BLaER1 (cell line): ENCODE results near the gene RETSAT.
"Not testable (repeated sequence)": the region's sequence is repeated elsewhere in the genome, so short reads cannot be mapped to it uniquely, and the experiment has no call there.

Experiments used
- H3K27ac ChIP-seq: shearing (Covaris generic); formaldehyde crosslinking; 2 replicates; pipeline ENCODE4 v1.8.1; 2022
- H3K27me3 ChIP-seq: shearing (Covaris generic); formaldehyde crosslinking; 2 replicates; pipeline ENCODE4 v1.8.1; 2022
- H3K36me3 ChIP-seq: shearing (Covaris generic); formaldehyde crosslinking; 2 replicates; pipeline ENCODE4 v1.8.1; 2022
- H3K4me1 ChIP-seq: shearing (Covaris generic); formaldehyde crosslinking; 2 replicates; pipeline ENCODE4 v1.8.1; 2022
- H3K4me2 ChIP-seq: shearing (Covaris generic); formaldehyde crosslinking; 2 replicates; pipeline ENCODE4 v1.8.1; 2022
- H3K4me3 ChIP-seq: shearing (Covaris generic); formaldehyde crosslinking; 2 replicates; pipeline ENCODE4 v1.8.1; 2022
- H3K9ac ChIP-seq: shearing (Covaris generic); formaldehyde crosslinking; 2 replicates; pipeline ENCODE4 v1.8.1; 2022
- H3K9me3 ChIP-seq: shearing (Covaris generic); formaldehyde crosslinking; 2 replicates; pipeline ENCODE4 v1.8.1; 2022
- H4K20me1 ChIP-seq: shearing (Covaris generic); formaldehyde crosslinking; 2 replicates; pipeline ENCODE4 v1.8.1; 2022
- Cebpa-rat ChIP-seq: shearing (Covaris generic); IDR thresholded peaks from 2 replicates; pipeline ENCODE4 v1.8.1; 2022

The RETSAT gene

GRCh38 chr2:85326406-85327159 is 27.7 kb downstream of the RETSAT start:
- Histone ChIP-seq H4K20me1 (peaks cover 58% of the 10 kb centered on the region), H3K36me3 (peaks cover 50% of the 10 kb centered on the region), H3K4me2 (peak overlapping the region; percentile 92), H3K4me3 (peak overlapping the region; percentile 79), H3K9me3 (no peaks in the 10 kb centered on the region), H3K9ac (peak overlapping the region; percentile 98), H3K4me1 (peaks cover 59% of the 10 kb centered on the region), H3K27me3 (no peaks in the 10 kb centered on the region), H3K27ac (peak overlapping the region; percentile 98)
- no peak for TF ChIP-seq Cebpa-rat

- H3K4me3 ChIP-seq = peak overlapping the region; percentile 79
- no peak overlapping the region for H3K27ac ChIP-seq
- no peaks in the 10 kb centered on the region for H3K27me3 ChIP-seq
- TF ChIP-seq Cebpa-rat = no peak
- peak overlapping the region; percentile 98 for H3K9ac ChIP-seq
- peaks cover 59% of the 10 kb centered on the region for H3K4me1 ChIP-seq
- peaks cover 61% of the 10 kb centered on the region for H3K36me3 ChIP-seq
- peaks cover 69% of the 10 kb centered on the region for H4K20me1 ChIP-seq
- no peaks in the 10 kb centered on the region for H3K9me3 ChIP-seq
- H3K4me2 ChIP-seq = peak overlapping the region; percentile 92
Measured at GRCh38 chr2:85325466-85325811, 28.9 kb downstream of the RETSAT start.

- TF ChIP-seq Cebpa-rat = no peak
- peak overlapping the region; percentile 98 for H3K9ac ChIP-seq
- peaks cover 59% of the 10 kb centered on the region for H3K4me1 ChIP-seq
- no peak overlapping the region for H3K27ac ChIP-seq
- H4K20me1 ChIP-seq = peaks cover 75% of the 10 kb centered on the region
- H3K4me2 ChIP-seq = peak overlapping the region; percentile 92
- H3K9me3 ChIP-seq = no peaks in the 10 kb centered on the region
- no peaks in the 10 kb centered on the region for H3K27me3 ChIP-seq
- H3K4me3 ChIP-seq = peak overlapping the region; percentile 79
- peaks cover 67% of the 10 kb centered on the region for H3K36me3 ChIP-seq
Measured at GRCh38 chr2:85324639-85325465, 29.5 kb downstream of the RETSAT start.

- Histone ChIP-seq H3K4me1 (peaks cover 53% of the 10 kb centered on the region), H3K36me3 (peaks cover 76% of the 10 kb centered on the region), H3K4me2 (peak overlapping the region; percentile 92; the same call in 1 of the 2 replicates), H4K20me1 (peaks cover 84% of the 10 kb centered on the region)
- not testable (repeated sequence) for H3K4me3 ChIP-seq, H3K9ac ChIP-seq, H3K9me3 ChIP-seq, H3K27me3 ChIP-seq, H3K27ac ChIP-seq
Measured at GRCh38 chr2:85323988-85324367, 30.4 kb downstream of the RETSAT start.

- Histone ChIP-seq H3K4me3 (no peak overlapping the region), H3K4me1 (peaks cover 48% of the 10 kb centered on the region), H3K9me3 (no peaks in the 10 kb centered on the region), H4K20me1 (peaks cover 89% of the 10 kb centered on the region), H3K9ac (no peak overlapping the region; the same call in 1 of the 2 replicates), H3K27me3 (no peaks in the 10 kb centered on the region), H3K27ac (no peak overlapping the region), H3K36me3 (peaks cover 81% of the 10 kb centered on the region), H3K4me2 (peak overlapping the region; percentile 35; the same call in 1 of the 2 replicates)
- TF ChIP-seq Cebpa-rat = no peak
Measured at GRCh38 chr2:85323351-85323987, 30.9 kb downstream of the RETSAT start.

- H3K9ac ChIP-seq = no peak overlapping the region
- no peaks in the 10 kb centered on the region for H3K9me3 ChIP-seq
- H3K27ac ChIP-seq = no peak overlapping the region
- H3K36me3 ChIP-seq = peaks cover 99% of the 10 kb centered on the region
- no peak for TF ChIP-seq Cebpa-rat
- H3K4me3 ChIP-seq = no peak overlapping the region
- peaks cover 32% of the 10 kb centered on the region for H3K4me1 ChIP-seq
- H3K27me3 ChIP-seq = no peaks in the 10 kb centered on the region
- no peak overlapping the region for H3K4me2 ChIP-seq
- peaks cover 92% of the 10 kb centered on the region for H4K20me1 ChIP-seq
Measured at GRCh38 chr2:85319796-85320195, 34.5 kb downstream of the RETSAT start.

GRCh38 chr2:85318222-85319074 is 35.9 kb downstream of the RETSAT start:
- no peak for TF ChIP-seq Cebpa-rat
- H3K36me3 ChIP-seq = peaks cover 99% of the 10 kb centered on the region

GRCh38 chr2:85315921-85316320 is 38.4 kb downstream of the RETSAT start:
- H3K4me2 ChIP-seq, H3K27ac ChIP-seq, H3K9me3 ChIP-seq, H3K9ac ChIP-seq, H3K27me3 ChIP-seq, H3K4me3 ChIP-seq: not testable (repeated sequence)
- Histone ChIP-seq H4K20me1 (peaks cover 63% of the 10 kb centered on the region), H3K36me3 (peaks cover 77% of the 10 kb centered on the region), H3K4me1 (peaks cover 13% of the 10 kb centered on the region)

More at GRCh38 chr2:85318222-85319074, 35.9 kb downstream of the RETSAT start:
- no peak overlapping the region for H3K9ac ChIP-seq
- no peak overlapping the region for H3K4me2 ChIP-seq
- H3K27ac ChIP-seq = no peak overlapping the region
- no peaks in the 10 kb centered on the region for H3K27me3 ChIP-seq
- H3K4me3 ChIP-seq = no peak overlapping the region
- peaks cover 88% of the 10 kb centered on the region for H4K20me1 ChIP-seq
- H3K9me3 ChIP-seq = no peaks in the 10 kb centered on the region
- peaks cover 18% of the 10 kb centered on the region for H3K4me1 ChIP-seq

- H3K4me2 ChIP-seq = no peak overlapping the region
- H3K36me3 ChIP-seq = peaks cover 67% of the 10 kb centered on the region
- no peaks in the 10 kb centered on the region for H3K27me3 ChIP-seq
- H4K20me1 ChIP-seq = peaks cover 53% of the 10 kb centered on the region
- H3K27ac ChIP-seq = no peak overlapping the region
- H3K4me3 ChIP-seq = no peak overlapping the region
- TF ChIP-seq Cebpa-rat = no peak
- peaks cover 23% of the 10 kb centered on the region for H3K4me1 ChIP-seq
- no peaks in the 10 kb centered on the region for H3K9me3 ChIP-seq
- H3K9ac ChIP-seq = no peak overlapping the region
Measured at GRCh38 chr2:85314884-85315242, 39.5 kb downstream of the RETSAT start.
